SK-N-SH (cell line): Measurements from ENCODE around the gene ZNF277. TPM values are rescaled to one million over a fixed set of nuclear protein-coding genes. Genes with fewer than 3 reads are reported as not detected.
"Not testable (repeated sequence)": the region's sequence is repeated elsewhere in the genome, so short reads cannot be mapped to it uniquely, and the experiment has no call there.

ENCODE experiments used
- CTCF ChIA-PET: fragments of 300-600, 350-600 bp; formaldehyde crosslinking; extraction: SDS; loops from one replicate; lab custom pipeline; 2021; lab: Yijun Ruan, JAX
- POLR2A ChIA-PET: fragments of 350-600 bp; sonication (Branson Sonifier 250); formaldehyde crosslinking; extraction: SDS; loops from one replicate; lab custom pipeline; 2020; ENCODE audit warnings: antibody characterized with exemption, inconsistent platforms; lab: Yijun Ruan, JAX
- DNase-seq: peaks from one replicate; pipeline ENCODE4 v3.0.0; 2012
- H2AFZ ChIP-seq: fragments of 200-600 bp; sonication (generic); 2 replicates; pipeline ENCODE4 v1.8.1; 2016; ENCODE audit warnings: antibody characterized with exemption, mild to moderate bottlenecking, low read depth
- H3F3A ChIP-seq: fragments of 200-600 bp; sonication (generic); replicated peaks from 2 replicates; pipeline ENCODE3; 2016; ENCODE audit warnings: antibody characterized with exemption, mild to moderate bottlenecking; ENCODE audit not compliant: insufficient read depth
- H3K27ac ChIP-seq, 2 experiments: fragments of 200-500 bp in 1 of 2; fragments of 200-600 bp in 1 of 2; sonication (Bioruptor generic) in 1 of 2; sonication (generic), shearing (Covaris generic) in 1 of 2; 2 replicates each; pipeline versions ENCODE4 v1.5.1 to v1.6.1; 2014 to 2016; ENCODE audit warnings: low read depth in 2 of 2, inconsistent platforms in 1 of 2, low read length in 1 of 2, mild to moderate bottlenecking in 1 of 2, mixed read lengths in 1 of 2
- H3K27me3 ChIP-seq: fragments of 200-600 bp; sonication (generic), shearing (Covaris generic); 2 replicates; pipeline ENCODE4 v1.6.1; 2016; ENCODE audit warnings: mixed run types; ENCODE audit not compliant: insufficient read depth
- H3K36me3 ChIP-seq, 2 experiments: fragments of 200-500 bp in 1 of 2; fragments of 200-600 bp in 1 of 2; sonication (Bioruptor generic) in 1 of 2; sonication (generic) in 1 of 2; replicated peaks in 1 of 2; 2 replicates each; pipeline versions ENCODE3 to v1.5.1; 2014 to 2016; ENCODE audit warnings: low read length in 1 of 2, mild to moderate bottlenecking in 1 of 2; ENCODE audit not compliant: insufficient read depth in 2 of 2, control insufficient read depth in 1 of 2
- H3K4me1 ChIP-seq, 2 experiments: fragments of 200-500 bp in 1 of 2; fragments of 200-600 bp in 1 of 2; sonication (Bioruptor generic) in 1 of 2; sonication (generic), shearing (Covaris generic) in 1 of 2; 2 replicates each; pipeline versions ENCODE4 v1.5.1 to v1.6.1; 2014 to 2016; ENCODE audit warnings: low read depth in 1 of 2, low read length in 1 of 2, mixed run types in 1 of 2; ENCODE audit not compliant: insufficient read depth in 2 of 2, control insufficient read depth in 1 of 2
- H3K4me2 ChIP-seq: fragments of 200-600 bp; sonication (generic), shearing (Covaris generic); 2 replicates; pipeline ENCODE4 v1.6.1; 2017; ENCODE audit warnings: mixed run types
- H3K4me3 ChIP-seq, 2 experiments: fragments of 200-500 bp in 1 of 2; fragments of 200-600 bp in 1 of 2; sonication (Bioruptor generic) in 1 of 2; sonication (generic), shearing (Covaris generic) in 1 of 2; 2 replicates each; pipeline versions ENCODE4 v1.5.1 to v1.8.1; 2014 to 2016; ENCODE audit warnings: low read depth in 2 of 2, inconsistent platforms in 1 of 2, low read length in 1 of 2, mild to moderate bottlenecking in 1 of 2, mixed read lengths in 1 of 2, moderate library complexity in 1 of 2
- H3K79me2 ChIP-seq: fragments of 200-600 bp; sonication (generic); 2 replicates; pipeline ENCODE4 v1.8.1; 2017; ENCODE audit warnings: mild to moderate bottlenecking; ENCODE audit not compliant: insufficient read depth
- H3K9ac ChIP-seq: fragments of 200-600 bp; sonication (generic); 2 replicates; pipeline ENCODE4 v1.6.1; 2017; ENCODE audit warnings: mixed run types
- H3K9me2 ChIP-seq: fragments of 200-600 bp; sonication (generic); 2 replicates; pipeline ENCODE4 v1.6.1; 2017; ENCODE audit warnings: mixed run types
- H3K9me3 ChIP-seq: fragments of 200-600 bp; sonication (generic); 2 replicates; pipeline ENCODE4 v1.6.1; 2017; ENCODE audit warnings: mixed run types, mild to moderate bottlenecking, moderate library complexity
- H4K20me1 ChIP-seq: fragments of 200-600 bp; sonication (generic); 2 replicates; pipeline ENCODE4 v1.6.1; 2017; ENCODE audit warnings: mild to moderate bottlenecking, mixed run types; ENCODE audit not compliant: insufficient read depth
- MAX ChIP-seq: IDR thresholded peaks from 2 replicates; pipeline ENCODE4 v1.4.0; 2012; ENCODE audit warnings: low read depth
- MXI1 ChIP-seq: IDR thresholded peaks from 2 replicates; pipeline ENCODE4 v1.6.1; 2012; ENCODE audit warnings: mild to moderate bottlenecking, low read depth, low read length, improper control_type of control experiment
- NRF1 ChIP-seq: IDR thresholded peaks from 2 replicates; pipeline ENCODE4 v1.6.1; 2012; ENCODE audit warnings: low read depth, mild to moderate bottlenecking, low read length
- RCOR1 ChIP-seq: fragments of 150-350 bp; IDR thresholded peaks from 2 replicates; pipeline ENCODE4 v1.6.1; 2017; ENCODE audit warnings: antibody characterized with exemption, low read length
- WGBS: methylation state at CpG from one replicate; pipeline ENCODE4 v1.1.6; 2017; ENCODE audit warnings: low lambda C conversion rate; 5-methylcytosine and 5-hydroxymethylcytosine counted together
- polyA plus RNA-seq, 3 experiments: library from polyadenylated mRNA; depleted of rRNA; stranded (reverse); fragments of >200 nt; gene quantifications; 2 replicates each; pipeline ENCODE4 v1.2.3, GENCODE V29; 2012

ZNF277 gene
- polyA plus RNA-seq, 1 of the 3 experiments (the other 2 are of a cell fraction) = 11.5 TPM

GRCh38 chr7:112391841-112392286, 185.4 kb downstream of the ZNF277 start:
- peak overlapping the region; percentile 45 to 74 for H3K4me3 ChIP-seq
- H3K9ac ChIP-seq = peak overlapping the region; percentile 66; the same call in 1 of the 2 replicates
- peak overlapping the region; percentile 88 for H3K4me2 ChIP-seq
- H3K9me3 ChIP-seq, H3K36me3 ChIP-seq, H4K20me1 ChIP-seq, H3K9me2 ChIP-seq, H3K79me2 ChIP-seq, H3K27me3 ChIP-seq, POLR2A ChIA-PET, H3K4me1 ChIP-seq: not testable (repeated sequence)
- peak overlapping the region; percentile 99 for H2AFZ ChIP-seq
- CTCF ChIA-PET = interaction anchor here (1.2 kb wide), 1 partner anchor 19 kb away, joined by 4 read pairs; no protein-coding TSS in a partner anchor
- H3F3A ChIP-seq = peaks cover 16% of the 10 kb centered on the region
- peak overlapping the region; percentile 61 to 72 for H3K27ac ChIP-seq
- WGBS = under 1% methylated on average over 15 of the region's 37 CpGs
- TF ChIP-seq RCOR1 (peak; percentile 14; the same call in 1 of the 2 replicates), NRF1 (peak; percentile 68), MAX (peak; percentile 84), MXI1 (peak; percentile 85)
- DNase-seq = peak; percentile 80

Other genes with a start within 250 kb of the ZNF277 start
- 8.5 and 8.9 TPM in 2 replicates for gene DOCK4, start 296 bp upstream of the ZNF277 start, polyA plus RNA-seq (2012; rRNA removed)
- 31.0 and 39.7 TPM in 2 replicates for gene IFRD1, start 243.8 kb downstream of the ZNF277 start, polyA plus RNA-seq (2012; rRNA removed)